KOPT-K1 (cell line): ENCODE results near the gene DPP4.
"Not testable (repeated sequence)": the region's sequence is repeated elsewhere in the genome, so short reads cannot be mapped to it uniquely, and the experiment has no call there.

Source experiments
- H3K27ac ChIP-seq: fragments of 200-600 bp; sonication (generic); 2 replicates; pipeline ENCODE4 v1.5.1; 2016; ENCODE audit warnings: antibody characterized with exemption, mild to moderate bottlenecking, low read depth, low read length; ENCODE audit not compliant: poor library complexity, severe bottlenecking
- H3K36me3 ChIP-seq: fragments of 200-600 bp; sonication (generic); 2 replicates; pipeline ENCODE4 v1.5.1; 2017; ENCODE audit warnings: antibody characterized with exemption, mild to moderate bottlenecking, low read length, moderate library complexity; ENCODE audit not compliant: insufficient read depth
- H3K9me3 ChIP-seq: fragments of 200-600 bp; sonication (generic); 2 replicates; pipeline ENCODE4 v1.5.1; 2017; ENCODE audit warnings: antibody characterized with exemption, low read length, mild to moderate bottlenecking; ENCODE audit not compliant: insufficient read depth, poor library complexity, severe bottlenecking

DPP4 gene

DNA sequence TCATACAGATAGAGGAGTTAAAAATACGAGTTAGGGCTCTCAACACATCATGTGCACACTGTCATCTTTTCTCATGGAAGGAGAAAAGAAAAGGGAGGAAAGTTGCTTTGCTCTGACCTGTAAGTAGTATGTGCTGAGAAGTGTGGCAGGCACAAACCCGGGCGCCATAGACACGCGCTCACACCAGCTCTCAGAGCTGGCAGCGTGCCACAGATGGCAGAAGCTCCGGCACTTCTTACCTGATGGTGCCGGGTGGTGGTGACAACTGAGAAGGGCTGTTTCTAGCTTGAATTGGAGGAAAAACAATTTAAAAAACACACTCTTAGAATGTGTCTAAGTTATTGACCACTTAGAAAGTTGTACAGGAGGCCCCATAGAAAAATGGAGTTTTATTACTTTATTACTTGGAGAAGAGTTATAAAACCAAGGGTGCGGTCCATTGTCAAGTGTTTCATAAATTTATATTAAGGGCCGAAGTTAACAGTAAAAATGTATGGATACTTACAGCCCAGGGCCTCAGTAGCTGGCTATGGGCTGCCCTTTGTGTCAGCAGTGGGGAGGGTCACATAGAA lies 92.2 kb downstream of the DPP4 start:
- H3K27ac ChIP-seq, result peak overlapping the region; percentile 98
- H3K9me3 ChIP-seq, result no peaks in the 10 kb centered on the region
- no peaks in the 10 kb centered on the region for H3K36me3 ChIP-seq

GRCh38 chr2:161980976-161981375 lies 93.0 kb downstream of the DPP4 start:
- Histone ChIP-seq H3K36me3 (no peaks in the 10 kb centered on the region), H3K9me3 (no peaks in the 10 kb centered on the region), H3K27ac (peak overlapping the region; percentile 98)

GRCh38 chr2:161979490-161979889 lies 94.5 kb downstream of the DPP4 start:
- Histone ChIP-seq H3K36me3 (no peaks in the 10 kb centered on the region), H3K9me3 (no peaks in the 10 kb centered on the region), H3K27ac (peak overlapping the region; percentile 98)

- peak overlapping the region; percentile 98 for H3K27ac ChIP-seq
- H3K9me3 ChIP-seq, H3K36me3 ChIP-seq: not testable (repeated sequence)
Measured at GRCh38 chr2:161977926-161978325, 96.1 kb downstream of the DPP4 start.

- no peaks in the 10 kb centered on the region for H3K36me3 ChIP-seq
- no peaks in the 10 kb centered on the region for H3K9me3 ChIP-seq
- peak overlapping the region; percentile 98 for H3K27ac ChIP-seq
Measured at GRCh38 chr2:161976917-161977316, 97.1 kb downstream of the DPP4 start.

GRCh38 chr2:161976295-161976694 lies 97.7 kb downstream of the DPP4 start:
- Histone ChIP-seq H3K9me3 (no peaks in the 10 kb centered on the region), H3K27ac (peak overlapping the region; percentile 98), H3K36me3 (no peaks in the 10 kb centered on the region)

DNA sequence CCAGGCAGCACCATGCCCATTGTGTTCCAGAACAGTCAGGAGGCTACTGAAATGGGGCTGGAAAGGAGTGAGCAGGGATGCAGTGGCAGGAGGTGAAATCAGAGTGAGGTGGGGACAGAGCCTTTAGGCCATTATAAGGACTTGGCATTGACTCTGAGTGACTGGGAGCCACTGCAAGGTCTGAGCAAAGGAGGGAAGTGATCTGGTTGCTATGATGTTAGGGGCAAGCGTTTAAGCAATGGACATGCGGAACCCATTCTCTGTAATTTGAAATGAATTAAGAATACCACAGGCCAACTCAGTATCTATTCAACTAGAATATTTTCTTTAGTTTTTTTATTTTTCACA lies 98.2 kb downstream of the DPP4 start:
- Histone ChIP-seq H3K27ac (peak overlapping the region; percentile 98), H3K9me3 (no peaks in the 10 kb centered on the region), H3K36me3 (no peaks in the 10 kb centered on the region)

DNA sequence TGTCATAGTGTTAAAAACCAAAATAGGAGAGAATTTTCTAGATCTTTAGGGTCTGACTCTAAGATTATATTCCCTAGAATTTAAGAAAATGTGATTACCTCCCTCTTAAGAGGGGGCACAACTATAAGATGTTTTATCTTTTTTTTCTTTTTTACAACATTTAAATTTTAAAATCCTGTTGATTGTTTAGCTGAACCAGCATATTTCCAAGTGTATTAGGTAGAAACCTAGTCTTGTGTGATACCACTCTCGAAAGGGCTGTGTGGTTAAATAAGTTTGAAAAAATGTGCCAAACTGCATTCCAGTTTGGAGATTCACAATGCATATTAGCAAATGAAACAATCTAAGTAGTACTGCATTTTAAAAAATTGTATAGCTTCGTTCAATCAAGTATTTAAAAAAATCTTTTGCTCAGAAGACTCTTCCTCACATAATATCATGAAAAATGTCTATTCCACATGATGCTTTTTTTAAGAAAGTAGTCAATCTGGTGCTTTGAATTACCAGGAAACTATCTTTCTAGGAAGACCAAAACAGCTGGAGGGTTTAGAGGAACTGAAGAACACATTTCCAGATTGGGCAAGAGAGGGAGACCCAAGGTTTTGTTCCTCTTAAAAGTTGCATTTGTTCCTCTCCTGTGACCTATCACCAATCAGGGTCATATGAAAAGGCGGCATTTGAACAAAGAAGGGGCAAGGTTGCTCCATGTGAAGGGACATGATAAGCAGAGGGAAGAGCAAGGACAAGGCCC lies 98.8 kb downstream of the DPP4 start:
- no peaks in the 10 kb centered on the region for H3K9me3 ChIP-seq
- peak overlapping the region; percentile 98 for H3K27ac ChIP-seq
- no peaks in the 10 kb centered on the region for H3K36me3 ChIP-seq

DNA sequence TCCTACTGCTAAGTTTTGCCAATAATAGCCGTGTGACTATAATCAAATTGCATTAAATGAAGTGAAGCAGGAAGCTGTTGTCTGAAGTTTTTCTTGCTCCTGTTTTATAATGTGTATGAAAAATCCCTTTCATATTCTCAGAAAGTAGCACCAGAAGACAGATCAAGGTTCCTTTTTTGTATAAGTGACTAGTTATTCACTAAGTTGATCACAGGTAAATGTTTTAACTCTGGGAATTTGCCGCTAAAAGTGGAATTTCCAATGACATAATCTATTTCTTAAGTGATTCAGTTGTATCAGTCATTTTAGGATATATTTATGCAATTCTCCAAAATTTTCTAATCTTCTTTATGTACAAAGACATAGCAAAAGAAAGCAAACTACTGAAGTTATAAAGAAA lies 99.6 kb downstream of the DPP4 start:
- Histone ChIP-seq H3K36me3 (no peaks in the 10 kb centered on the region), H3K27ac (peak overlapping the region; percentile 98), H3K9me3 (no peaks in the 10 kb centered on the region)

GRCh38 chr2:161972866-161973265 lies 101.1 kb downstream of the DPP4 start:
- H3K36me3 ChIP-seq, result no peaks in the 10 kb centered on the region

DNA sequence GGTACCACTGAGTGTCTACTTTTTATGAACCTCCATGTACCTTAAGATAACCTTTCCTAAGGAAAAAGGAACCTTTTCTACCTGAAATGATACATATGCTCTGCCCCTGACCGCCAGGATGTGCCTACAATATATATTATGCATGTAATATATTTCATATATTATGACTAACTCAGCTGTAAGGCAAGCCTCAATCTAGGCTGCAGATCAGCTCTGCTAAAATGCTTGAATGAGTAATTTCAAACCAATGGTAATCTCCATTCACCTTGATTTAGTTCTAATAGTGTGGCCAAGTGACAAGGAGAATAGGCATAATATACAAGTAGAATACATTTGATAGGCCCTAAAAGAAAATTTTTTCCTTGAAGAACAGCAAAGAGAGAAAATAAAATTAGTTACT lies 101.8 kb downstream of the DPP4 start:
- H3K27ac ChIP-seq, result peak overlapping the region; percentile 98
- H3K9me3 ChIP-seq, result no peaks in the 10 kb centered on the region
- no peaks in the 10 kb centered on the region for H3K36me3 ChIP-seq

More at GRCh38 chr2:161972866-161973265, 101.1 kb downstream of the DPP4 start:
- Histone ChIP-seq H3K9me3 (no peaks in the 10 kb centered on the region), H3K27ac (peak overlapping the region; percentile 98)

DNA sequence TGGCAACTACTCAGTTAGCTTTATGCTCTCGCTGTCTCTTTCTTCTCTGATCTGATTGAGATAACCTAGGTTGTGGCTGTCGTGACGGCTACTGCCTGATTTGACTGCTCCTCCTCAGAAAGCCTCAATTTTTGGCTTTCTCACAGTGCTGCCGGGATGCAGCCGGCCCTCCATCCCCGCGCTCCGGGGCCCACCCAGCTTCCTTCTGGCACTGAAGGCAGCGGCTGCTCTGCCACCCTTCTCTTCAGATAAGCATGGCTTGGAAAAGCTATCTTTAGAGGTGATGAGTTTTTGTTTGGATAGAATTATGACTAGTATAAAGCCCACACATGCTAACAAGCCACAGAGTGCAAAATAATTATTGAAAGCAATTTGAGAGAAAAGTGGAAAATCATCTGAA lies 102.5 kb downstream of the DPP4 start:
- Histone ChIP-seq H3K27ac (peak overlapping the region; percentile 98), H3K9me3 (no peaks in the 10 kb centered on the region), H3K36me3 (no peaks in the 10 kb centered on the region)

DNA sequence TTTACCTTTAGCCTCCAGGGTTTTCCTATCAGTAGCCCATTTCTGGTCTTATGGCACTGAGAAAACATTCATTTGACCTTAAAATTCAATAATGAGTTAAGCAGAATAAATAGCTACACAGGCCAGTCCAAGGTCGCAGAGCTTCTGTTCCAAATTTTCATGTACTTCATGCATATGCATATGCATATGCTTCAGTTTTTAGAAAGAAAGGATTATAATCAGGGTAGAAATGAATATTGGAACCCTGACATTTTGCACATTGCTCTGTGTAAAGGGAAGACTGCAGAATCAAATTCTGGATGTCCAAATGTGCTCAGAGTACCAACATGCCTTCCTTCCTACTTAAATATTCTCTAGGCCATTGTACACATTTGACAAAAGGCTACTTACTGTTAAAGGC lies 104.9 kb downstream of the DPP4 start:
- H3K9me3 ChIP-seq, result no peaks in the 10 kb centered on the region
- no peaks in the 10 kb centered on the region for H3K36me3 ChIP-seq
- H3K27ac ChIP-seq, result peak overlapping the region; percentile 98

- no peaks in the 10 kb centered on the region for H3K36me3 ChIP-seq
- H3K9me3 ChIP-seq, result no peaks in the 10 kb centered on the region
- no peak overlapping the region for H3K27ac ChIP-seq
Measured at GRCh38 chr2:161965994-161966393, 108.0 kb downstream of the DPP4 start.

DNA sequence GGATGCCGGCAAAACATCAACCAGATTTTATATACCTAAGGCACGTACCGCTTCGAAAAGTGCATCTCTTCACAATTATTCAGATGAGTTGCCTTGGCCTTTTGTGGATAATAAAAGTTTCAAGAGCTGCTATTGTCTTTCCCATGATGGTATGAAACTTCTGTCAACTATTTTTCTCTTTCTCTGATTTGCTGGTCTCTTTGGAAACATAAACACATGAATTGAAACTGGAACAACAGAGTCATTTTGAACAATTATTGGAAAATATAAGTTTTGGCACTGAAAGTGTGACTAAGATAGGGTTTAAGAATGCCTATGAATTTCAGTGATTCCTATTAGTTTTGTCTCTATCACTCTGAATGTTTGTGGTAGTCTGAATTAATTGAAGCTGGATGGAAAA lies 109.9 kb downstream of the DPP4 start:
- no peaks in the 10 kb centered on the region for H3K9me3 ChIP-seq
- H3K36me3 ChIP-seq, result no peaks in the 10 kb centered on the region
- H3K27ac ChIP-seq, result peak overlapping the region; percentile 26

- Histone ChIP-seq H3K36me3 (no peaks in the 10 kb centered on the region), H3K9me3 (no peaks in the 10 kb centered on the region), H3K27ac (no peak overlapping the region)
Measured at GRCh38 chr2:161962160-161962559, 111.9 kb downstream of the DPP4 start.
